HG03575 (cell line): ENCODE measurements around the gene RNF212.
"Not testable (repeated sequence)": the region's sequence is repeated elsewhere in the genome, so short reads cannot be mapped to it uniquely, and the experiment has no call there.

ENCODE experiments used
- ATAC-seq: cut with Tn5 transposase; IDR thresholded peaks from one replicate; pipeline ENCODE4 v1.9.1; 2021; ENCODE audit not compliant: unreplicated experiment, insufficient number of reproducible peaks, low FRiP score; ENCODE audit errors: extremely low read depth

RNF212 gene

GRCh38 chr4:1113311-1114009 is at the start of gene RNF212:
RNF212 (minus strand) TSS chr4:1113564; CDS start chr4:1113464, 100 bp downstream.
- no peak for ATAC-seq

- no peak for ATAC-seq
Observed at GRCh38 chr4:1160351-1160750, 47.0 kb upstream of the RNF212 start.

GRCh38 chr4:1156069-1156468 is 42.7 kb upstream of the RNF212 start:
- no peak for ATAC-seq

GRCh38 chr4:1155314-1155713 is 42.0 kb upstream of the RNF212 start:
- ATAC-seq: no peak

- no peak for ATAC-seq
Observed at GRCh38 chr4:1154523-1155182, 41.3 kb upstream of the RNF212 start.

- no peak for ATAC-seq
Observed at GRCh38 chr4:1154126-1154522, 40.8 kb upstream of the RNF212 start.

- ATAC-seq: no peak
Observed at GRCh38 chr4:1153567-1154090, 40.3 kb upstream of the RNF212 start.

GRCh38 chr4:1152290-1152689 is 38.9 kb upstream of the RNF212 start:
- no peak for ATAC-seq

GRCh38 chr4:1151541-1151940 is 38.2 kb upstream of the RNF212 start:
- no peak for ATAC-seq

- no peak for ATAC-seq
Observed at GRCh38 chr4:1150875-1151274, 37.5 kb upstream of the RNF212 start.

- no peak for ATAC-seq
Observed at GRCh38 chr4:1139860-1140259, 26.5 kb upstream of the RNF212 start.

GRCh38 chr4:1137850-1138249 is 24.5 kb upstream of the RNF212 start:
- no peak for ATAC-seq

GRCh38 chr4:1137063-1137776 is 23.9 kb upstream of the RNF212 start:
- ATAC-seq: no peak

GRCh38 chr4:1136048-1136447 is 22.7 kb upstream of the RNF212 start:
- no peak for ATAC-seq

- ATAC-seq: no peak
Observed at GRCh38 chr4:1133033-1133432, 19.7 kb upstream of the RNF212 start.

GRCh38 chr4:1130316-1131186 is 17.2 kb upstream of the RNF212 start:
- no peak for ATAC-seq

GRCh38 chr4:1126506-1126905 is 13.1 kb upstream of the RNF212 start:
- ATAC-seq: no peak

- not testable (repeated sequence) for ATAC-seq
Observed at GRCh38 chr4:1125466-1125865, 12.1 kb upstream of the RNF212 start.

- no peak for ATAC-seq
Observed at GRCh38 chr4:1124818-1125217, 11.5 kb upstream of the RNF212 start.
